HEK293 (cell line): ENCODE data around the gene NFATC3.

Experiments used
- ZNF274 ChIP-seq, 2 experiments: fragments of 200-500 bp in 1 of 2; fragments of 450-650 bp in 1 of 2; sonication (Bioruptor generic) in 1 of 2; formaldehyde crosslinking in 1 of 2; IDR thresholded peaks; 2 replicates each; pipeline versions ENCODE4 v1.5.1 to v1.6.1; 2014 to 2016; ENCODE audit warnings: borderline replicate concordance in 1 of 2, inconsistent platforms in 1 of 2, low read length in 1 of 2, missing biosample characterization in 1 of 2, missing genetic modification characterization in 1 of 2
- TF ChIP-seq, protein P1 (sequence below): fragments of 450-650 bp; formaldehyde crosslinking; IDR thresholded peaks from 2 replicates; pipeline ENCODE4 v1.5.1; 2016; ENCODE audit warnings: missing biosample characterization, missing genetic modification characterization

GRCh38 chr16:68076560-68076959, 8.6 kb upstream of the NFATC3 start:
- TF ChIP-seq ZNF274 (IDR thresholded peaks at IDR 0.05; ENCODE audit: low read length) (no peak), ZNF274 (tag by site-specific recombination; IDR thresholded peaks at IDR 0.05; ENCODE audit: borderline replicate concordance) (no peak)
- TF ChIP-seq, protein P1, sequence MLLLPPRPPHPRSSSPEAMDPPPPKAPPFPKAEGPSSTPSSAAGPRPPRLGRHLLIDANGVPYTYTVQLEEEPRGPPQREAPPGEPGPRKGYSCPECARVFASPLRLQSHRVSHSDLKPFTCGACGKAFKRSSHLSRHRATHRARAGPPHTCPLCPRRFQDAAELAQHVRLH, result no peak
